Skeletal muscle tissue (tissue), 4 donors: ENCODE data around the gene LY9. TPM values are rescaled to one million over a fixed set of nuclear protein-coding genes. Genes with fewer than 3 reads are reported as not detected.
"Not testable (repeated sequence)": the region's sequence is repeated elsewhere in the genome, so short reads cannot be mapped to it uniquely, and the experiment has no call there.

Experiments used
- H3K27ac ChIP-seq: one replicate; pipeline ENCODE4 v1.7.0; 2013; ENCODE audit warnings: mild to moderate bottlenecking, low read depth, low read length, inconsistent platforms
- H3K27me3 ChIP-seq, 3 donors: one replicate each; pipeline ENCODE4 v1.7.0; 2013; ENCODE audit warnings: low read length in 3 of 3; ENCODE audit not compliant: control insufficient read depth in 3 of 3, insufficient read depth in 3 of 3
- H3K36me3 ChIP-seq, 3 donors: one replicate each; pipeline ENCODE4 v1.7.0; 2013; ENCODE audit warnings: low read length in 3 of 3; ENCODE audit not compliant: control insufficient read depth in 3 of 3, insufficient read depth in 3 of 3
- H3K4me1 ChIP-seq, 3 donors: one replicate each; pipeline ENCODE4 v1.7.0; 2013; ENCODE audit warnings: low read length in 3 of 3, mild to moderate bottlenecking in 3 of 3; ENCODE audit not compliant: control insufficient read depth in 3 of 3, insufficient read depth in 3 of 3
- H3K4me3 ChIP-seq, 3 donors: one replicate each; pipeline ENCODE4 v1.7.0; 2013; ENCODE audit warnings: low read length in 3 of 3
- H3K9ac ChIP-seq, 3 donors: one replicate each; pipeline ENCODE4 v1.7.0; 2013; ENCODE audit warnings: low read length in 3 of 3, mild to moderate bottlenecking in 3 of 3, moderate library complexity in 2 of 3, low read depth in 1 of 3
- H3K9me3 ChIP-seq, 3 donors: one replicate each; pipeline ENCODE4 v1.7.0; 2013; ENCODE audit warnings: low read length in 3 of 3; ENCODE audit not compliant: control insufficient read depth in 3 of 3
- total RNA-seq: library from RNA; depleted of rRNA; stranded (reverse); fragments of >200 nt; gene quantifications from one replicate; pipeline ENCODE4 v1.2.3, GENCODE V29; 2014
- donor health status: Osteomylitis.

LY9 gene
- total RNA-seq, 1 donor from 2014 or later: not detected

DNA sequence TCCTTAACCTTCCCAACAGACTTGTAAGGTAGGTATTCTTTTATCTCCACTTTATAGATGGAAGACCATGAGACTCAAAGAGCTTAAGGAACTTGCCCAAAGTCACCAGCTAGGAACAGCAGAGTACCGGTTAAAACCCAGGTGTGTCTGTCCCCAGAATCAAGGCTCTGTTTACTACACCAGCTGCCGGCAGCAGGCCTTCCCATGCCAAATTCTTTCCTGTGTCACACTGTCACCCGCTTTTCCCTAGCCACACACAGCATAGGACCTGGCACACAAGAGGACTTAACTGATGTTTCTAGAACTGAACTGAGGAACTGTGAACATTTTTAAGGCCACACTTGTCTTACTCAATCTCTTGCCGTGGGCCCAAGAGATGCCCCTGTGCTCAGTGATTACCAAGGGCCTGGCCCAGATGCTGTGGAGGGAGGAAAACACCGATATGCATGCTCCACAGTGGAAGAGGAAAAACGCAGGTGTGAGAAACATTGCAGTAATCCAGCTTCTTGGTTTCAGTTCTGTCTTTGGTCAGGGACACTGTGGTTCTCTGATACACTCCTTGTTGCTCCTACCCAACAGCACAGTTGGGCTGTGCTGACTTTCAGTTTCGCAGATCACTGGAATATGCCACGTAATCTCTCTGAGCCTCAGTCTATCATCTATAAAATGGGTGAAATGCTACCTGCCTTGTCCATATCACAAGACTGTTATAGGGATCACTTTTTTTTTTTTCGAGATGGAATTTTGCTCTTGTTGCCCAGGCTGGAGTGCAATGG lies 13.9 kb upstream of the LY9 start:
- Histone ChIP-seq H3K27ac (no peak overlapping the region), H3K36me3 (no peaks in the 10 kb centered on the region), H3K9ac (no peak overlapping the region), H3K9me3 (no peaks in the 10 kb centered on the region), H3K4me3 (no peak overlapping the region), H3K4me1 (no peaks in the 10 kb centered on the region), H3K27me3 (no peaks in the 10 kb centered on the region)

DNA sequence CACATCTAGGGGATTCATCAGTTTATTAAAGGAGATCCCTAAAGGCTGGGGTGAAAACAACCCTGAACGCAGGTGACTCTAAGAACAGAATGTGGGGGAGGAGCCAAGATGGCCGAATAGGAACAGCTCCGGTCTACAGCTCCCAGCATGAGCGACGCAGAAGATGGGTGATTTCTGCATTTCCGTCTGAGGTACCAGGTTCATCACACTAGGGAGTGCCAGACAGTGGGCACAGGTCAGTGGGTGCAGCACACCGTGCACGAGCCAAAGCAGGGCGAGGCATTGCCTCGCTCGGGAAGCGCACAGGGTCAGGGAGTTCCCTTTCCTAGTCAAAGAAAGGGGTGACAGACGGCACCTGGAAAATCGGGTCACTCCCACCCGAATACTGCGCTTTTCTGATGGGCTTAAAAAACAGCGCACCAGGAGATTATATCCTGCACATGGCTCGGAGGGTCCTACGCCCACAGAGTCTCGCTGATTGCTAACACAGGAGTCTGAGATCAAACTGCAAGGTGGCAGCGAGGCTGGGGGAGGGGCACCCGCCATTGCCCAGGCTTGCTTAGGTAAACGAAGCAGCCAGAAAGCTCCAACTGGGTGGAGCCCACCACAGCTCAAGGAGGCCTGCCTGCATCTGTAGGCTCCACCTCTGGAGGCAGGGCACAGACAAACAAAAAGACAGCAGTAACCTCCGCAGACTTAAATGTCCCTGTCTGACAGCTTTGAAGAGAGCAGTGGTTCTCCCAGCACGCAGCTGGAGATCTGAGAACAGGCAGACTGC lies 12.8 kb upstream of the LY9 start:
- H3K9ac ChIP-seq, H3K4me1 ChIP-seq, H3K36me3 ChIP-seq, H3K4me3 ChIP-seq, H3K9me3 ChIP-seq, H3K27me3 ChIP-seq, H3K27ac ChIP-seq: not testable (repeated sequence)

GRCh38 chr1:160789051-160789701 lies 6.8 kb upstream of the LY9 start:
- Histone ChIP-seq H3K9ac (no peak overlapping the region), H3K4me3 (no peak overlapping the region), H3K27ac (no peak overlapping the region), H3K36me3 (no peaks in the 10 kb centered on the region), H3K4me1 (no peaks in the 10 kb centered on the region), H3K27me3 (no peaks in the 10 kb centered on the region), H3K9me3 (peaks cover 0 to 2% (median 0%) of the 10 kb centered on the region in 3 donors)

DNA sequence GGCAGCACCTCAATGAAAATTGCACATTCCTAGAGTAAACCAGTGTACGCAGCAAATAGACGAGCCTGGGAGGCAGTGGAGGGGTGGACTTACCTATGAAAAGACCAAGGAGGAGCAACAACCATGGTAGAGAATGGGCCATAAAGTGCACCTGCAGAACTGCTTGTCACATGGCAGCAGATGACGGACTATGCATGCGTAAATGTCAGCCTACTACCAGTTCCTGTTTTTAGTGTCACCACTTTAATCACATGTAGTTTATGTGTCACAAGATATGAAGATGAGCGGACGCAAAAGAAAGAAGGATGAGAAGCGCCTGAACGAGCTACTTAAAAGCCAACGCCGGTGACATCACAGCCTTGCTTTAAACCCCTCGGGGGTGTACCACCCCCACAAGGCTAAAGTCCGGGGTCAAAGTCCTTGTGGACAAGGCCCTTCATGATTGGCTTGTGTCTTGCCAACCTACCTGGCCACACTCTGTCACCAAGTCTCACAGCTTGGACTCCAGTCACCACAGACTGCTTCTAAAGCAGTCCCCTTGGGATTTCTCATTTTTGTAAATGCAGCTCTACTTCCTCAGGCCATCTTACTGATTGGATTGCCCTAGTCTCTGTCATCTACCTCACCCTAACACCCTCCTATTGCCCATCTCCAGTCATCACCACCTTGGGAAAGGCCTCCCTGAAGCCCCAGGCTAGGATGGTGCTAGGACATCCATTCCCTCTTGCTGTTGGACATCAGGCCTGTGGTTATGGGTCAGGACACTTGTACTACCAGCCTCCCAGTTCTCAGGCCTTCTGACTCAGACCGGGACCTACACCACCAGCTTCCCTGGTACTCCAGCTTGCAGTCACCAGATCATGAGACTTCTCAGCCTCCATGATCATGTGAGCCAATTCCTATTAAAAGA lies 6.0 kb upstream of the LY9 start:
- no peaks in the 10 kb centered on the region for H3K36me3 ChIP-seq
- peaks cover 0 to 2% (median 0%) of the 10 kb centered on the region in 3 donors for H3K9me3 ChIP-seq
- no peak overlapping the region for H3K9ac ChIP-seq
- H3K27me3 ChIP-seq: no peaks in the 10 kb centered on the region
- H3K4me3 ChIP-seq: no peak overlapping the region
- H3K27ac ChIP-seq: no peak overlapping the region
- no peaks in the 10 kb centered on the region for H3K4me1 ChIP-seq

DNA sequence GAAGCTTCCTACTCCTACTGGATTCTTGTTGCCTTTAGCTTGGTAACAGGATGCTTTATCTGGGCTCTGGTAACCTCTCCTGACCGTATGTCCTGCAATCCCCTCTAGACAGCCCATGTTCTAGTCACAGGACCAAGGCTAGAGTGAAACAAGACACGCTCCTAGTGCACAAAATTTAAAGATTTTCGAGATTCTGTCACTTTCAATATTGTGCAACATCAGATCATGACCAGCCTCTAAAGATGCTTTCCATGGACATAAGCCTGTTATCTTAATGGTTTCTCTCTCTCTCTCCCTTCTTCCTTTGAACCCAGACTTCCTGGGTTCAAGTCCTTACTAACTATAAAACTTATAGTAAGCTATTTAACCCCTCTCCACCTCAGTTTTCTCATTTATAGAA lies 1.6 kb upstream of the LY9 start:
- no peak overlapping the region for H3K4me3 ChIP-seq
- H3K27me3 ChIP-seq: no peaks in the 10 kb centered on the region
- H3K27ac ChIP-seq: no peak overlapping the region
- no peaks in the 10 kb centered on the region for H3K4me1 ChIP-seq
- H3K36me3 ChIP-seq: no peaks in the 10 kb centered on the region
- peaks cover 0 to 1% (median 0%) of the 10 kb centered on the region in 3 donors for H3K9me3 ChIP-seq
- H3K9ac ChIP-seq: no peak overlapping the region

DNA sequence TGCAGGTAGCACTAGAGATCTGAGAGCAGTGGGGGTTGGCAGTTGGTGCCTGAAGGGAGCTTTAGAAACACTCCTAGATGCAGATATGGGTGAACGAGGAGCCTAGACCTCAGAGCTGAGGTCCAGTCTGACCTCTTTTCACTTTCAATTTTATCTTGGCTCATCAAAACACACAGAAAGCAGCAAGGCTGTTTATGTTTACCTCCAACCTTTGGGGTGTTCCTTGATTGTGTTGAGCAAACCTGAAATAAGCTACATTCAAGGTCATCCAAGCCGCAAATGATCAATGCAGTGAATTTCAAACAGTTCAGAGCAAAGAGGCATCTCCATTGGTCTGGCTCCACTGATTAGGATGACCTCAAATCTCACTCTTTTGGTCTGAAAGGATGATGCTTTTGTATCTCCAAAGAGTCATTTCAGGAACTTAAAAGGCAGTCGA lies 1.3 kb downstream of the LY9 start:
- Histone ChIP-seq H3K4me3 (no peak overlapping the region), H3K36me3 (no peaks in the 10 kb centered on the region), H3K9ac (no peak overlapping the region), H3K27me3 (no peaks in the 10 kb centered on the region), H3K4me1 (no peaks in the 10 kb centered on the region), H3K9me3 (no peaks in the 10 kb centered on the region), H3K27ac (no peak overlapping the region)

DNA sequence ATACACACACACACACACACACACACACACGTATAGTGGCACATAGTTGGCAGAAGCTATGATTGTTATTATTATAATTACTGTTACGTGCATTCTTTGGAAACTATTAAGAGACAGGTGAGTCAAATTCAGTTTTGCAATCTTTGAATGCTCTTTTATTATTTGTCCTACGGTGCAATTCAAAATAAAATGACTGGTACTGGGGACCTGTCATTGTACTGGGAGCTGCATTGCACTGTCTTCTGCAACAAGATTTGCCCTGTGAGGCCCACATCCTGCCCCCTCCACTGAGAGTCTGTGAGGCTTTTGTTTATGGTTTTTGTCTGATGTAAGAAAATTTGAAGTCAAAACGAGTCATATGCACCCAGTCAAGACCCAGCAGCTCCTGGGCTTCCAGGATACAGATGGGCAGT lies 1.9 kb downstream of the LY9 start:
- no peak overlapping the region for H3K9ac ChIP-seq
- no peaks in the 10 kb centered on the region for H3K27me3 ChIP-seq
- no peaks in the 10 kb centered on the region for H3K4me1 ChIP-seq
- H3K36me3 ChIP-seq: no peaks in the 10 kb centered on the region
- no peak overlapping the region for H3K27ac ChIP-seq
- H3K4me3 ChIP-seq: no peak overlapping the region
- H3K9me3 ChIP-seq: no peaks in the 10 kb centered on the region

GRCh38 chr1:160798439-160798838 lies 2.5 kb downstream of the LY9 start:
- H3K27ac ChIP-seq: no peak overlapping the region
- H3K36me3 ChIP-seq: no peaks in the 10 kb centered on the region
- H3K4me1 ChIP-seq: no peaks in the 10 kb centered on the region
- no peaks in the 10 kb centered on the region for H3K27me3 ChIP-seq
- no peak overlapping the region for H3K9ac ChIP-seq
- no peaks in the 10 kb centered on the region for H3K9me3 ChIP-seq
- H3K4me3 ChIP-seq: no peak overlapping the region

- no peaks in the 10 kb centered on the region for H3K36me3 ChIP-seq
- H3K9ac ChIP-seq: no peak overlapping the region
- no peaks in the 10 kb centered on the region for H3K27me3 ChIP-seq
- no peaks in the 10 kb centered on the region for H3K9me3 ChIP-seq
- no peaks in the 10 kb centered on the region for H3K4me1 ChIP-seq
- H3K4me3 ChIP-seq: no peak overlapping the region
- no peak overlapping the region for H3K27ac ChIP-seq
These were observed 3.7 kb downstream of the LY9 start for GRCh38 chr1:160799641-160800040.
